Keratinocyte (primary cell): ENCODE data around the gene PTPRD.

Source experiments
- EZH2 ChIP-seq: IDR thresholded peaks from one replicate; pipeline ENCODE4 v1.6.1; 2012; ENCODE audit warnings: inconsistent platforms, mild to moderate bottlenecking, low read length, moderate library complexity
- TF ChIP-seq, protein P1 (sequence below), 3 experiments: IDR thresholded peaks in 1 of 3; conservative IDR thresholded peaks in 1 of 3; optimal IDR thresholded peaks in 1 of 3; 2 replicates in 2 of 3; 3 replicates in 1 of 3; pipeline versions ENCODE3 to v1.5.1; 2011; ENCODE audit warnings: low read length in 3 of 3, mild to moderate bottlenecking in 3 of 3, moderate library complexity in 2 of 3, control low read depth in 1 of 3, inconsistent platforms in 1 of 3; ENCODE audit not compliant: insufficient read depth in 2 of 3; ENCODE audit errors: extremely low read depth in 1 of 3

DNA sequence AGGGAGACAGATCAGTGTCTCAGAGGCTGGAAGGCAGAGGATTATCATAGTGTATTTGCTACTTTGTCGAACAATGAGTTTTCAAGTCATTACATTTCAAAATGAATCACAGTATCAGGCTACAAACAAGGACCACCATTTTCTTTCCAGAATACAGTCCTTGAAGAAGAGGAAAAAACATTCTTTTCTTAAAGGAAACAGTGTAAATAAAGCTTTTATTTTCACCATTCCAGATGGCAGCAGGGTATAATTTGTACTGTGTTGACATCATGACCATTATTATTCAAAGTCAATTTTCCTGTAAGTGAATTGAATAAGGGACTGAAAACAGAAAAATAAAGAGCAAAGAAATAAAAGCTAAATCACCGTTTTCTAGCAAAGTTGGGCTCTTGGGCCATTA is 2076.0 kb downstream of the PTPRD start:
- TF ChIP-seq, protein P1, sequence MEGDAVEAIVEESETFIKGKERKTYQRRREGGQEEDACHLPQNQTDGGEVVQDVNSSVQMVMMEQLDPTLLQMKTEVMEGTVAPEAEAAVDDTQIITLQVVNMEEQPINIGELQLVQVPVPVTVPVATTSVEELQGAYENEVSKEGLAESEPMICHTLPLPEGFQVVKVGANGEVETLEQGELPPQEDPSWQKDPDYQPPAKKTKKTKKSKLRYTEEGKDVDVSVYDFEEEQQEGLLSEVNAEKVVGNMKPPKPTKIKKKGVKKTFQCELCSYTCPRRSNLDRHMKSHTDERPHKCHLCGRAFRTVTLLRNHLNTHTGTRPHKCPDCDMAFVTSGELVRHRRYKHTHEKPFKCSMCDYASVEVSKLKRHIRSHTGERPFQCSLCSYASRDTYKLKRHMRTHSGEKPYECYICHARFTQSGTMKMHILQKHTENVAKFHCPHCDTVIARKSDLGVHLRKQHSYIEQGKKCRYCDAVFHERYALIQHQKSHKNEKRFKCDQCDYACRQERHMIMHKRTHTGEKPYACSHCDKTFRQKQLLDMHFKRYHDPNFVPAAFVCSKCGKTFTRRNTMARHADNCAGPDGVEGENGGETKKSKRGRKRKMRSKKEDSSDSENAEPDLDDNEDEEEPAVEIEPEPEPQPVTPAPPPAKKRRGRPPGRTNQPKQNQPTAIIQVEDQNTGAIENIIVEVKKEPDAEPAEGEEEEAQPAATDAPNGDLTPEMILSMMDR (optimal IDR thresholded peaks at IDR 0.05 in 1 of 3, IDR thresholded peaks at IDR 0.05 in 1 of 3, conservative IDR thresholded peaks at IDR 0.05 in 1 of 3; ENCODE audit: extremely low read depth in 1 of 3, insufficient read depth in 2 of 3, low read length in 3 of 3), result no peak
- TF ChIP-seq EZH2, result no peak
